Panc1 (cell line): ENCODE measurements around the gene ACTR5. TPM values are rescaled to one million over a fixed set of nuclear protein-coding genes. Genes with fewer than 3 reads are reported as not detected.

Experiments
- ATAC-seq: fragments of 200-7000 bp; cut with Tn5 transposase; 2 replicates; pipeline ENCODE4 v1.9.1; 2020; ENCODE audit warnings: mild to moderate bottlenecking, moderate library complexity
- BruUV-seq: library from RNA; stranded (reverse); fragments of 400-500 nt; replicated peaks from 2 replicates; lab custom pipeline; 2021; lab: Mats Ljungman, UMichigan
- CTCF ChIA-PET: fragments of 300-600 bp; sonication (Branson Sonifier 250); formaldehyde crosslinking; loops from one replicate; lab custom pipeline; 2022; ENCODE audit warnings: antibody characterized with exemption; lab: Charles Lee
- POLR2A ChIA-PET: fragments of 300-600 bp; sonication (Branson Sonifier 250); formaldehyde crosslinking; loops from one replicate; lab custom pipeline; 2022; ENCODE audit warnings: antibody characterized with exemption; lab: Charles Lee
- DNase-seq: peaks from one replicate; pipeline ENCODE4 v3.0.0-alpha.2; 2010; ENCODE audit warnings: low read depth, low spot score
- H3K27ac ChIP-seq: 2 replicates; pipeline ENCODE4 v1.5.1; 2011; ENCODE audit warnings: mild to moderate bottlenecking, low read length, inconsistent platforms
- H3K27me3 ChIP-seq: fragments of 200-500 bp; sonication (Bioruptor generic); 2 replicates; pipeline ENCODE4 v1.6.0; 2014; ENCODE audit warnings: low read length, inconsistent platforms; ENCODE audit not compliant: control insufficient read depth, insufficient read depth
- H3K36me3 ChIP-seq: fragments of 200-500 bp; sonication (Bioruptor generic); 2 replicates; pipeline ENCODE4 v1.5.1; 2014; ENCODE audit warnings: inconsistent platforms, mild to moderate bottlenecking, low read length, moderate library complexity; ENCODE audit not compliant: control insufficient read depth, insufficient read depth
- H3K4me1 ChIP-seq: 2 replicates; pipeline ENCODE4 v1.5.1; 2011; ENCODE audit warnings: inconsistent platforms, mild to moderate bottlenecking, low read length, moderate library complexity; ENCODE audit not compliant: control insufficient read depth, insufficient read depth
- H3K4me3 ChIP-seq, 2 experiments: 2 replicates each; pipeline ENCODE4 v1.5.1; 2011 to 2012; ENCODE audit warnings: low read depth in 2 of 2, low read length in 2 of 2, mild to moderate bottlenecking in 2 of 2, inconsistent platforms in 1 of 2, moderate library complexity in 1 of 2
- H3K9me3 ChIP-seq: fragments of 200-500 bp; sonication (Bioruptor generic); 2 replicates; pipeline ENCODE4 v1.5.1; 2014; ENCODE audit warnings: low read depth, mild to moderate bottlenecking, inconsistent platforms, low read length, moderate library complexity; ENCODE audit not compliant: control insufficient read depth, insufficient read depth
- CTCF ChIP-seq: fragments of 450-650 bp; IDR thresholded peaks from 2 replicates; pipeline ENCODE4 v1.5.1; 2017; ENCODE audit warnings: mild to moderate bottlenecking
- POLR2AphosphoS5 ChIP-seq: IDR thresholded peaks from 2 replicates; pipeline ENCODE4 v1.6.1; 2012; ENCODE audit warnings: mild to moderate bottlenecking, low read depth, low read length, moderate library complexity
- REST ChIP-seq, 2 experiments: IDR thresholded peaks; 2 replicates each; pipeline ENCODE4 v1.6.1; 2011 to 2012; ENCODE audit warnings: low read depth in 2 of 2, control low read depth in 1 of 2, low read length in 1 of 2, mild to moderate bottlenecking in 1 of 2, moderate library complexity in 1 of 2; ENCODE audit not compliant: insufficient read depth in 1 of 2
- SIN3A ChIP-seq: IDR thresholded peaks from 2 replicates; pipeline ENCODE4 v1.6.1; 2012; ENCODE audit warnings: low read depth, mild to moderate bottlenecking, low read length, moderate library complexity, borderline replicate concordance; ENCODE audit not compliant: insufficient read depth
- TCF7L2 ChIP-seq: IDR thresholded peaks from 2 replicates; pipeline ENCODE4 v1.6.1; 2011; ENCODE audit warnings: mild to moderate bottlenecking, low read depth, low read length, inconsistent platforms
- in situ Hi-C: cut with HindIII; loops from 2 replicates; pipeline ENCODE4 v1.10.0; 2016; ENCODE audit warnings: low sequenced_read_pairs, low pct_unique_long_range_greater_than_20kb
- intact Hi-C: fragments of 100-400 bp; cut with micrococcal nuclease; formaldehyde crosslinking; loops from one replicate; pipeline ENCODE4 v1.10.0; 2022; ENCODE audit not compliant: unreplicated experiment
- total RNA-seq: library from RNA; stranded (reverse); gene quantifications from one replicate; pipeline ENCODE4 v1.2.1, GENCODE V29; 2021; ENCODE audit not compliant: unreplicated experiment

The ACTR5 gene
- total RNA-seq, 1 experiment from 2014 or later = 12.1 TPM

GRCh38 chr20:38776363-38776762 lies 28.1 kb downstream of the ACTR5 start:
- DNase-seq = no peak
- BruUV-seq = no TSS peak
- Histone ChIP-seq H3K9me3 (no peaks in the 10 kb centered on the region), H3K36me3 (no peaks in the 10 kb centered on the region), H3K27ac (no peak overlapping the region), H3K4me3 (no peak overlapping the region), H3K27me3 (no peaks in the 10 kb centered on the region), H3K4me1 (peaks cover 4% of the 10 kb centered on the region; the same call in 1 of the 2 replicates)
- ChIA-PET CTCF (no interaction called here), POLR2A (no interaction called here)
- TF ChIP-seq POLR2AphosphoS5 (no peak), SIN3A (no peak), TCF7L2 (no peak), CTCF (no peak), REST (IDR thresholded peaks at IDR 0.05; ENCODE audit: insufficient read depth in 1 of 2, low read depth in 2 of 2, low read length in 1 of 2) (no peak)
- no peak for ATAC-seq
- in situ Hi-C loops (no loop called here), intact Hi-C loops (no loop called here)

DNA sequence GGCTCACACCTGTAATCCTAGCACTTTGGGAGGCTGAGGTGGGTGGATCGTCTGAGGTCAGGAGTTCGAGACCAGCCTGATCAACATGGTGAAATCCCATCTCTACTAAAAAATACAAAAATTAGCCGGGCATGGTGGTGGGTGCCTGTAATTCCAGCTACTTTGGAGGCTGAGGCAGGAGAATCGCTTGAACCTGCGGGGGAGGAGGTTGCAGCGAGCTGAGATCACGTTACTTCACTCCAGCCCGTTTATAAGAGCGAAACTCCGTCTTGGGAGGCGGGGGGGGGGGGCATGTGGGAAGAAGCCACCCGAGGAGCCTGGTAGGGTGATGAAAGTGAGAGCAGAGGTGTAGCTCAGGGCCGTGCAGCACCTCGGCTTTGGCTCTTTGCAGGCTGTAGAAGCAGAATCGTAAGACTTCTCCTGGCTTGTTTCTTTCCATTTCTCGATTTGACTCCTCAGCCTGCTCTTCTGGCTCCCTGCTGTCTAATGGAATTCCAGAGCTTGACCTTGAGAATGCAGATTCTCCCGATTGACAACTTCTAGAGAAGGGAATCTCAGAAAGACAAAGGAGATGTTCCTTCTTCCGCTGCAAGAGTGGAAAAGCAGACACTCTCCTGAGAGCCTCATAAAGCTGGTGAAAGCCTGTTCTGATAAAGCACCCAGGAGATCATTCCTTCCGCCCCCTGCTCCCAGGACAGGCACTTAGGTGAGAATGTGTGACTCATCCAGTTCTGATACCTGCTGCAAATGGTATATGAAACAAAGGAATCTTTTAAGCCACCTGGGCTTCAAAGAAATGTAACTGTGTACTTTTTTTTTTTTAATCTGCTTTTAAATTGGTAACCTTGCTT lies 31.2 kb downstream of the ACTR5 start:
- BruUV-seq = no TSS peak
- Histone ChIP-seq H3K4me3 (no peak overlapping the region), H3K36me3 (no peaks in the 10 kb centered on the region), H3K4me1 (peaks cover 4% of the 10 kb centered on the region; the same call in 1 of the 2 replicates), H3K27ac (no peak overlapping the region), H3K9me3 (no peaks in the 10 kb centered on the region), H3K27me3 (no peaks in the 10 kb centered on the region)
- DNase-seq = no peak
- in situ Hi-C loops (no loop called here), intact Hi-C loops (no loop called here)
- CTCF ChIA-PET = interaction anchor here (0.6 kb wide), 1 partner anchor 297 kb away, joined by 4 read pairs; no protein-coding TSS in a partner anchor
- TF ChIP-seq POLR2AphosphoS5 (no peak), SIN3A (no peak), REST (IDR thresholded peaks at IDR 0.05; ENCODE audit: insufficient read depth in 1 of 2, low read depth in 2 of 2, low read length in 1 of 2) (no peak), TCF7L2 (no peak), CTCF (no peak)
- POLR2A ChIA-PET = no interaction called here
- no peak for ATAC-seq
